PC-9 (cell line): ENCODE data around the gene ERP29.

Experiments used
- CTCF ChIP-seq: fragments of 200-600 bp; sonication (generic); conservative IDR thresholded peaks from 2 replicates; pipeline ENCODE4 v1.6.1; 2017; ENCODE audit warnings: mixed run types, antibody characterized with exemption, mild to moderate bottlenecking, moderate library complexity
- EZH2 ChIP-seq: fragments of 200-600 bp; sonication (generic); IDR thresholded peaks from 2 replicates; pipeline ENCODE4 v1.8.0; 2017; ENCODE audit warnings: antibody characterized with exemption, low read depth

GRCh38 chr12:112020947-112021457 is 7.8 kb downstream of the ERP29 start:
- TF ChIP-seq CTCF: no peak
- no peak for TF ChIP-seq EZH2
